Lung (tissue), 12 donors: ENCODE measurements around the gene CDS2. TPM values are rescaled to one million over a fixed set of nuclear protein-coding genes. Genes with fewer than 3 reads are reported as not detected.

Experiments used
- ATAC-seq: fragments of 200-7000 bp; cut with Tn5 transposase; one replicate; pipeline ENCODE4 v1.9.1; 2020; ENCODE audit warnings: moderate number of reproducible peaks; ENCODE audit not compliant: insufficient read depth, low FRiP score
- DNase-seq, 3 donors: peaks; one replicate each; pipeline ENCODE4 v3.0.0-alpha.2; 2013 to 2017
- H3K27ac ChIP-seq, 2 donors: one replicate each; pipeline ENCODE4 v1.5.1; 2013; ENCODE audit warnings: mild to moderate bottlenecking in 2 of 2, moderate library complexity in 2 of 2, control low read depth in 1 of 2, inconsistent platforms in 1 of 2, low read depth in 1 of 2, low read length in 1 of 2
- H3K27me3 ChIP-seq, 3 donors: one replicate each; pipeline ENCODE4 v1.5.1; 2013; ENCODE audit warnings: low read length in 2 of 3; ENCODE audit not compliant: control insufficient read depth in 3 of 3, insufficient read depth in 3 of 3
- H3K36me3 ChIP-seq, 4 donors: one replicate each; pipeline ENCODE4 v1.5.1; 2013; ENCODE audit warnings: low read length in 4 of 4, mild to moderate bottlenecking in 1 of 4, moderate library complexity in 1 of 4; ENCODE audit not compliant: control insufficient read depth in 4 of 4, insufficient read depth in 4 of 4
- H3K4me1 ChIP-seq, 5 donors: one replicate each; pipeline ENCODE4 v1.5.1; 2013; ENCODE audit warnings: low read length in 5 of 5, mild to moderate bottlenecking in 2 of 5, moderate library complexity in 1 of 5; ENCODE audit not compliant: control insufficient read depth in 5 of 5, insufficient read depth in 5 of 5
- H3K4me3 ChIP-seq: one replicate; pipeline ENCODE4 v1.5.1; 2013; ENCODE audit warnings: mild to moderate bottlenecking, control low read depth, moderate library complexity
- H3K9ac ChIP-seq, 2 donors: one replicate each; pipeline ENCODE4 v1.5.1; 2013; ENCODE audit warnings: low read length in 2 of 2, control low read depth in 1 of 2; ENCODE audit not compliant: insufficient read depth in 1 of 2
- H3K9me3 ChIP-seq, 4 donors: one replicate each; pipeline ENCODE4 v1.5.1; 2013; ENCODE audit warnings: low read length in 3 of 4, mild to moderate bottlenecking in 1 of 4, moderate library complexity in 1 of 4; ENCODE audit not compliant: control insufficient read depth in 4 of 4, insufficient read depth in 3 of 4
- WGBS, 2 donors: extraction: QIAGEN DNeasy Blood & Tissue Kit; methylation state at CpG; one replicate each; pipeline ENCODE4 v1.1.7; 2013; 5-methylcytosine and 5-hydroxymethylcytosine counted together
- polyA plus RNA-seq, 2 donors: library from polyadenylated mRNA; stranded (reverse); fragments of 200-250 nt; gene quantifications; one replicate each; pipeline ENCODE4 v1.2.1, GENCODE V29; 2013
- total RNA-seq, 2 donors: library from RNA; depleted of rRNA in 1 of 2; stranded (reverse); fragments of >200 nt in 1 of 2; gene quantifications; one replicate each; pipeline ENCODE4 v1.2.1, GENCODE V29; 2014 to 2021
- TF ChIP-seq, protein P1 (sequence below): IDR thresholded peaks from 2 replicates; pipeline ENCODE4 v1.5.1; 2012; ENCODE audit warnings: mild to moderate bottlenecking; ENCODE audit errors: control extremely low read depth, extremely low read depth
- donor health status: control.
- donor health status: control.
- donor health status: Bipolar disorder and iron deficiency.
- donor health status: healthy.
- donor health status: DM: yes; HTN: yes; CAD: no.

Gene CDS2
- total and polyA plus RNA-seq, 4 donors, result 15.7 to 50.8 (median 37.0) TPM

DNA sequence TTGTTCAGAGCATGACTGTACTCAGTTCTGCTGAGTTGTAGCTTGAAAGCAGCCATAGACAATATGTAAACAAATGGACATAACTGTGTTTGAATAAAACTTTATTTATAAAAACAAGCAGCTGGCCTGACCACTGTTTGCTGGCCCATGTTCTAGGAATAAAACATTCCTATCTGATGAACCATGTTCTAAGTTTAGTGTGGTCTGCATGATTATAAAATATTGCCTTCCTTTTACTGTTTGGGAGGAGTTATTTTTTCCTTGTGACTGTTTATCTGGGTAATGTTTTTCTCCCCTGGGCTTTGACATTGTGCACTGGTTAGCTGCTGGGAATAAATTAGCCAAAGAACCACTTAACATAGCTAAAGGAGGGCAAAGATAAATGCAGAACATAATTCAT is 55.1 kb downstream of the CDS2 start:
- no peaks in the 10 kb centered on the region for H3K27me3 ChIP-seq
- H3K4me3 ChIP-seq, result no peak overlapping the region
- no peak overlapping the region for H3K9ac ChIP-seq
- TF ChIP-seq, protein P1, sequence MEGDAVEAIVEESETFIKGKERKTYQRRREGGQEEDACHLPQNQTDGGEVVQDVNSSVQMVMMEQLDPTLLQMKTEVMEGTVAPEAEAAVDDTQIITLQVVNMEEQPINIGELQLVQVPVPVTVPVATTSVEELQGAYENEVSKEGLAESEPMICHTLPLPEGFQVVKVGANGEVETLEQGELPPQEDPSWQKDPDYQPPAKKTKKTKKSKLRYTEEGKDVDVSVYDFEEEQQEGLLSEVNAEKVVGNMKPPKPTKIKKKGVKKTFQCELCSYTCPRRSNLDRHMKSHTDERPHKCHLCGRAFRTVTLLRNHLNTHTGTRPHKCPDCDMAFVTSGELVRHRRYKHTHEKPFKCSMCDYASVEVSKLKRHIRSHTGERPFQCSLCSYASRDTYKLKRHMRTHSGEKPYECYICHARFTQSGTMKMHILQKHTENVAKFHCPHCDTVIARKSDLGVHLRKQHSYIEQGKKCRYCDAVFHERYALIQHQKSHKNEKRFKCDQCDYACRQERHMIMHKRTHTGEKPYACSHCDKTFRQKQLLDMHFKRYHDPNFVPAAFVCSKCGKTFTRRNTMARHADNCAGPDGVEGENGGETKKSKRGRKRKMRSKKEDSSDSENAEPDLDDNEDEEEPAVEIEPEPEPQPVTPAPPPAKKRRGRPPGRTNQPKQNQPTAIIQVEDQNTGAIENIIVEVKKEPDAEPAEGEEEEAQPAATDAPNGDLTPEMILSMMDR, result no peak
- H3K27ac ChIP-seq, result no peak overlapping the region
- ATAC-seq (no peak), DNase-seq (no peak)
- H3K4me1 ChIP-seq, result peaks cover 0 to 13% (median 0%) of the 10 kb centered on the region in 5 donors
- H3K9me3 ChIP-seq, result no peaks in the 10 kb centered on the region
- peaks cover 0 to 40% (median 25%) of the 10 kb centered on the region in 4 donors for H3K36me3 ChIP-seq

DNA sequence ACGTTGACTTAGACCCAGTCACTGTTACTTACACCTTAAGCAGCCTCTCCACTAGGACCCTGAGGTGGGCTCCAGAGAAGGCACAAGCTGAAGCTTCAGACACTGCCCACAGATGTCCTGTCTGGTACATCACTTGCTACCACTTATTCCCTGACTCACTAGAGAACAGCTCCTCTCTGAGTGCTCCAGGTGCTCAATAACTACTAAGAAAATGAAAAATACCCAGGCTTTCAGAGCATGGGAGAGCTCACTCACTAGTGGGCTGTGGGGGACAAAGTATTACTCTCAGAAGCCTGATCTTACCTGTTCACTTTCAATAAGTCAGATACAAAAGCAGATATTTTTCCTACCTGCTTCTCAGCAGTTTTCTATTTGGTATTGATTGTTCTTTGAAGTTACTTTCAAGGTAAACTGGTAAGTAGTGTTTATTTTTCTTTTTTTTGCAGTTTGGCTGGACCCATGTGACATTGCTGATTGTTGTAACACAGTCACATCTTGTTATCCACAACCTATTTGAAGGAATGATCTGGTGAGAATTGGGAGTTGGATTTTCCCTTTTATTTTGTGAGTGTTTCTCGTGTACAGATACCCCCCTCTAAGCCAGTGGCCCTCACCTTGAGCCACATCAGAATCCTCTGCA is 55.9 kb downstream of the CDS2 start:
- Histone ChIP-seq H3K9ac (no peak overlapping the region), H3K27ac (no peak overlapping the region), H3K4me1 (peaks cover 0 to 13% (median 0%) of the 10 kb centered on the region in 5 donors), H3K4me3 (no peak overlapping the region), H3K27me3 (no peaks in the 10 kb centered on the region), H3K36me3 (peaks cover 0 to 40% (median 26%) of the 10 kb centered on the region in 4 donors), H3K9me3 (no peaks in the 10 kb centered on the region)
- TF ChIP-seq, protein P1, result no peak
- no peak for ATAC-seq
- 68 to 96% methylated on average over 2 of the region's 2 CpGs for WGBS, 2 donors
- no peak for DNase-seq

GRCh38 chr20:5183731-5184474 is 57.1 kb downstream of the CDS2 start:
- 96 to 97% methylated on average over 13 of the region's 13 CpGs for WGBS, 2 donors
- H3K27ac ChIP-seq, result no peak overlapping the region
- H3K36me3 ChIP-seq, result peaks cover 8 to 38% (median 27%) of the 10 kb centered on the region in 4 donors
- no peaks in the 10 kb centered on the region for H3K9me3 ChIP-seq
- H3K27me3 ChIP-seq, result no peaks in the 10 kb centered on the region
- ATAC-seq (no peak), DNase-seq (no peak)
- no peak overlapping the region for H3K9ac ChIP-seq
- no peak overlapping the region for H3K4me3 ChIP-seq
- peaks cover 0 to 13% (median 0%) of the 10 kb centered on the region in 5 donors for H3K4me1 ChIP-seq
- TF ChIP-seq, protein P1, result no peak
